Measurements from ENCODE around the gene SH2D3C.

The SH2D3C gene

DNA sequence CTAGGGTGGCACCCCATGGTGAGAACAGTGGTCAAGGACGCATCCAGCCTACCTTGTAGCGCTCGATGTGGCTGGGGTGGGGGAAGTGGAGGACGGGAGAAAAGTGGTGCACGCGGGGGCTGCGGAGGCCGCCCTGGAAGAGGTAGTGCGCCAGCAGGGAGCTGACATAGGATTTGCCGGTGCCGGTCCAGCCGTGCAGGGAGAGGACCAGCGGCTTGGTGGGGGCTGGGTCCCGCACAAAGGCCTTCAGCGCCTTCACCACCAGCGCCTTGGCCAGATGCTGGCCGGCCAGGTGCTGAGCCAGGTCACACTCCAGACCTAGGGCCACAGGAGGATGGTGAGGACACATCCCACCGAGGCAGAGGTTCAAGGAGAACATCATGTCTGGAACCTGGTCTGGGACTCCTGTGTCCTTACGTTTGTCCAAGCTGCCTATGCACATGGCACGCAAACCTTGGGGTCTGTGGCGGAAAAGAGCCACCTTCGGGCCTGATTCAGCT lies 44.2 kb downstream of the SH2D3C start:
- no peaks in the 10 kb centered on the region for H3K27me3 ChIP-seq
- no peaks in the 10 kb centered on the region for H3K9me3 ChIP-seq
- H3K27ac ChIP-seq, result peak overlapping the region; percentile 99
- peak overlapping the region; percentile 74 to 98 for H3K4me3 ChIP-seq (ENCODE audit: low read depth in 1 of 2, low read length in 1 of 2)
- TF ChIP-seq, protein P1, sequence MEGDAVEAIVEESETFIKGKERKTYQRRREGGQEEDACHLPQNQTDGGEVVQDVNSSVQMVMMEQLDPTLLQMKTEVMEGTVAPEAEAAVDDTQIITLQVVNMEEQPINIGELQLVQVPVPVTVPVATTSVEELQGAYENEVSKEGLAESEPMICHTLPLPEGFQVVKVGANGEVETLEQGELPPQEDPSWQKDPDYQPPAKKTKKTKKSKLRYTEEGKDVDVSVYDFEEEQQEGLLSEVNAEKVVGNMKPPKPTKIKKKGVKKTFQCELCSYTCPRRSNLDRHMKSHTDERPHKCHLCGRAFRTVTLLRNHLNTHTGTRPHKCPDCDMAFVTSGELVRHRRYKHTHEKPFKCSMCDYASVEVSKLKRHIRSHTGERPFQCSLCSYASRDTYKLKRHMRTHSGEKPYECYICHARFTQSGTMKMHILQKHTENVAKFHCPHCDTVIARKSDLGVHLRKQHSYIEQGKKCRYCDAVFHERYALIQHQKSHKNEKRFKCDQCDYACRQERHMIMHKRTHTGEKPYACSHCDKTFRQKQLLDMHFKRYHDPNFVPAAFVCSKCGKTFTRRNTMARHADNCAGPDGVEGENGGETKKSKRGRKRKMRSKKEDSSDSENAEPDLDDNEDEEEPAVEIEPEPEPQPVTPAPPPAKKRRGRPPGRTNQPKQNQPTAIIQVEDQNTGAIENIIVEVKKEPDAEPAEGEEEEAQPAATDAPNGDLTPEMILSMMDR (IDR thresholded peaks at IDR 0.05), result no peak
- H3K4me1 ChIP-seq (ENCODE audit: control insufficient read depth in 1 of 2, insufficient read depth in 1 of 2, low read depth in 1 of 2, low read length in 1 of 2), result peaks cover 17 to 21% of the 10 kb centered on the region in 2 experiments
- H3K36me3 ChIP-seq, result peaks cover 47% of the 10 kb centered on the region

DNA sequence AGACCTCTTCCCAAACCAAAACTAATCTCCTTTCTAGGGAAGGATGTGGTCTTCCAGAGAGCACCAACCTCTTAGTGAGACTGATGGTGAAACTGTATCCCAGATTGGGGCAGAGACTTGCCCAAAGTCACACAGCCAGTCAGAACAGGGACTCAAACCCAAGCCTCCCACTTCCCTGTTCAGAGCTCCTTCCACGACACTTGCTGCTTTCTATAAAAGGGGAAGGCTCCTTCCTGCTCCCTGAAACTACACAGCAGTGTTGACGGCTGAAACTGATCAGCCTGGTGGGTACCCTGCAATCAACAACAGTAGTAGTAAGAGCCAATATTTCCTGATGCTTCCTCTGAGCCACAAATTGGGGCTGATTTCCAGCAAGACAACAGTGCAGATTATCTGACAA lies 44.9 kb downstream of the SH2D3C start:
- Histone ChIP-seq H3K4me3 (ENCODE audit: low read depth in 1 of 2, low read length in 1 of 2) (no peak overlapping the region), H3K27ac (peak overlapping the region; percentile 99), H3K9me3 (no peaks in the 10 kb centered on the region), H3K36me3 (peaks cover 40% of the 10 kb centered on the region), H3K4me1 (ENCODE audit: control insufficient read depth in 1 of 2, insufficient read depth in 1 of 2, low read depth in 1 of 2, low read length in 1 of 2) (peaks cover 17 to 21% of the 10 kb centered on the region in 2 experiments), H3K27me3 (no peaks in the 10 kb centered on the region)
- TF ChIP-seq, protein P1 (IDR thresholded peaks at IDR 0.05), result no peak

DNA sequence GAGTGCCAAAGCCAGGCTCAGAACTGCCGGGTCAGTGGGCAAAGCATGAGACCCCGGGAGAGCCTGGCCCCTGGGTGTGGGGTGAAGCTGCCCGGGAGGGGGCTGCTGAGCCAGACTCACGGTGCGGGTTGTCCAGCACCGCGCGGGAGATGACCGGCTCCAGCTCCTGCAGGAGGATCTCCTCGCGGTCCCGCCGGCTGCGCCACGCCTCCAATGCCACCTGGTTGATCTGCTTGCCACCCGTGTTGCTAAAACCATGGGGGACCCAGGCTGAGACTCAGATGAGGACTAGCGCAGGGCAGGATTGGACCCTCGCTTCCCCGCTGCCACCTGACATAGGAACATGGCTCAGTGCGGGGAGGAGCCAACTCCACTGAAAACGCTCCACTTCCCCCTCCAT lies 46.0 kb downstream of the SH2D3C start:
- H3K27ac ChIP-seq, result no peak overlapping the region

DNA sequence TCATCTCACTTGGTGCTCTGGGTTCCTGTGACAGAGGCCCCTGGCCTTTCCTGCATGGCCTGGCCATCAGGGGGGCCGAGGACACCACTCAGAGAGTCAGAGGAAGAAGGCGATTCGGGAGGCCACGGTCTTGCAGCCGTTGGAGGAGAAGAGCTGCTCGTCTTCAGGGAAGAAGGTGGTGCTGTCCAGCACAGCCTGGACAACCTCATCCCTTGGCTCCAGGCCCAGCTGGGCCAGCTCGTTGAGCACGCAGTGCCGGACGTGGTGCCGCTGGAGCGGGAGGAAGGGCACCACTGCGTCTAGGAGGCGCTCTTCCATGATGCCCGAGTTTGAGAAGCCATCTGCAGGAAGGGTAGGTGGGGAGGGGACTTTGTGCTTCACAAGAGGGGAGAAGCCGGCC lies 46.5 kb downstream of the SH2D3C start:
- no peak overlapping the region for H3K4me3 ChIP-seq (ENCODE audit: low read depth in 1 of 2, low read length in 1 of 2)
- peaks cover 25% of the 10 kb centered on the region for H3K36me3 ChIP-seq
- H3K9me3 ChIP-seq, result no peaks in the 10 kb centered on the region
- H3K27ac ChIP-seq, result no peak overlapping the region
- H3K4me1 ChIP-seq (ENCODE audit: control insufficient read depth in 1 of 2, insufficient read depth in 1 of 2, low read depth in 1 of 2, low read length in 1 of 2), result peaks cover 17 to 21% of the 10 kb centered on the region in 2 experiments
- no peaks in the 10 kb centered on the region for H3K27me3 ChIP-seq
- TF ChIP-seq, protein P1 (IDR thresholded peaks at IDR 0.05), result no peak

More for the DNA sequence above, 46.0 kb downstream of the SH2D3C start:
- Histone ChIP-seq H3K4me3 (ENCODE audit: low read depth in 1 of 2, low read length in 1 of 2) (no peak overlapping the region), H3K36me3 (peaks cover 29% of the 10 kb centered on the region), H3K27me3 (no peaks in the 10 kb centered on the region), H3K4me1 (ENCODE audit: control insufficient read depth in 1 of 2, insufficient read depth in 1 of 2, low read depth in 1 of 2, low read length in 1 of 2) (peaks cover 17 to 21% of the 10 kb centered on the region in 2 experiments), H3K9me3 (no peaks in the 10 kb centered on the region)
- TF ChIP-seq, protein P1 (IDR thresholded peaks at IDR 0.05), result no peak

DNA sequence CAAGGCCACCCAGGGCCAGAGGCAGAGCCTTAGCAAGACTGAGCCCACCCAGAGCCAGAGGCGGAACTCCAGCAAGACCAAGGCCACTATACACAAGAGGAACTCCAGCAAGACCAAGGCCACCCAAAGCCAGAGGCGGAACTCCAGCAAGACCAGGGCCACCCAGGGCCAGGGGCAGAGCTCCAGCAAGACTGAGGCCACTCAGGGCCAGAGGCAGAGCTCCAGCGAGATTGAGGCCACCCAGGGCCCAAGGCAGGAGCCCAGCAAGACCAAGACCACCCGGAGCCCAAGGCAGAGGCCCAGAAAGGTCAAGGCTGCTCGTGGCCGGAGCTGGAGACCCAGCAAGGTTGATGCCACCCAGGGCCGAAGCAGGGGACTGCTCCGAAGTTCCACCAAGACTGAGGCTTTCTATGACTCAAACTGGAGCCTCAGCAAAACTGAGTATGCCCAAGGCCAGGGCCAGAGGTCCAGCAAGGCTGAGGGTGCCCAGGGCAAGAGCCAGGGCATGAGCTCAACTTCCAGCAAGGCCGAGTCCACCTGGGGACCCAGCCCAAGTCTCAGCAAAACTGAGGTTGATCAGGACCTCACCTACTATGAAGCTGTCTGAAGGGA lies 47.6 kb downstream of the SH2D3C start:
- peaks cover 17 to 21% of the 10 kb centered on the region in 2 experiments for H3K4me1 ChIP-seq (ENCODE audit: control insufficient read depth in 1 of 2, insufficient read depth in 1 of 2, low read depth in 1 of 2, low read length in 1 of 2)
- TF ChIP-seq, protein P1 (IDR thresholded peaks at IDR 0.05), result no peak
- peaks cover 25% of the 10 kb centered on the region for H3K36me3 ChIP-seq
- no peak overlapping the region for H3K27ac ChIP-seq
- no peaks in the 10 kb centered on the region for H3K9me3 ChIP-seq
- H3K4me3 ChIP-seq (ENCODE audit: low read depth in 1 of 2, low read length in 1 of 2), result no peak overlapping the region
- H3K27me3 ChIP-seq, result no peaks in the 10 kb centered on the region

Measured in neutrophil (primary cell).